H1 (cell line): ENCODE measurements around the gene CLRN2. TPM values are rescaled to one million over a fixed set of nuclear protein-coding genes. Genes with fewer than 3 reads are reported as not detected.

ENCODE experiments used
- CBX8 ChIP-seq: fragments of 300-800, 300-1000 bp; sonication (generic); IDR thresholded peaks from 2 replicates; pipeline ENCODE4 v1.7.1; 2016; ENCODE audit warnings: low read depth, low read length, borderline replicate concordance
- CHD1 ChIP-seq: IDR thresholded peaks from 2 replicates; pipeline ENCODE4 v1.6.1; 2012; ENCODE audit warnings: low read depth, low read length, improper control_type of control experiment
- HDAC2 ChIP-seq, 2 experiments: fragments of 300-600 bp in 1 of 2; sonication (generic) in 1 of 2; IDR thresholded peaks; 2 replicates each; pipeline ENCODE4 v1.6.1; 2011 to 2012; ENCODE audit warnings: low read depth in 2 of 2, low read length in 2 of 2, mild to moderate bottlenecking in 2 of 2, moderate library complexity in 2 of 2, borderline replicate concordance in 1 of 2, inconsistent platforms in 1 of 2
- NANOG ChIP-seq: IDR thresholded peaks from 2 replicates; pipeline ENCODE4 v1.6.1; 2011; ENCODE audit warnings: low read length, low read depth, mild to moderate bottlenecking, inconsistent platforms; ENCODE audit not compliant: insufficient read depth, poor library complexity, severe bottlenecking
- TCF12 ChIP-seq: IDR thresholded peaks from 2 replicates; pipeline ENCODE4 v1.6.1; 2011; ENCODE audit warnings: low read depth, mild to moderate bottlenecking, low read length
- polyA plus RNA-seq, 7 experiments: library from polyadenylated mRNA; depleted of rRNA in 3 of 7; stranded (reverse) in 5 of 7; unstranded in 2 of 7; fragments of >200 nt in 5 of 7; fragments of 200-250 nt in 2 of 7; gene quantifications; 1 replicate in 5 of 7; 2 replicates in 1 of 7; 4 replicates in 1 of 7; pipeline versions ENCODE4 v1.2.1 to v1.2.3, GENCODE V29; 2011 to 2013; ENCODE audit warnings: missing spikeins in 2 of 7, mixed read lengths in 2 of 7
- total RNA-seq: library from RNA; stranded (reverse); fragmentation: NEBNext Ultra II Directional; extraction: Animal tissue kit (Norgen Biotek cat#: 25700); gene quantifications from 2 replicates; pipeline ENCODE4 v1.2.1, GENCODE V29; 2021

The CLRN2 gene
- total and polyA plus RNA-seq, 2 of the 8 experiments (the other 6 are each of a cell fraction or from before 2014, with no cell fraction given), result not detected

DNA sequence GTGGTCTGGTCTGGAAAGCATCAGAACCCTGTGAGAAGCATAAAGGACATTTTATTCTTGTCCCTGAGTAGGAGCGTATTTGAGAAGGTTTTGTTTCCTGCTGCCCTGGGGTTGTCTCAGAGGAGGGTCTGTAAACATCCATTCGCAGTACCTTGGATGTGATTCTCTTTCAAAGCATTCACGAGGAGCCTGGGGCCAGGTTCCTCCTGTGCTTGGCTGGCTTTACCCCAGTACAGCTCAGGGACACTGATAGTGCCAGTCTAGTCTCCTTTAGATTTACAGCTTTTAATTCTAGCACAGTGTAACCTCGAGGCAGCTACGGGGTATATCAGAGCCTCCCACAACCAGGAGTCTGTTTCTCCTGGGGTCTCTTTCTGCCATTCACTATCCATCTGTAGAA lies 2.7 kb downstream of the CLRN2 start (continued):
- TF ChIP-seq NANOG, result no peak
- TF ChIP-seq CHD1, result no peak
- no peak for TF ChIP-seq HDAC2 (IDR thresholded peaks at IDR 0.05; ENCODE audit: borderline replicate concordance in 1 of 2, low read depth in 2 of 2, low read length in 2 of 2)
- no peak for TF ChIP-seq TCF12
- no peak for TF ChIP-seq CBX8
